Upper lobe of left lung (tissue), 6 donors: ENCODE measurements around the gene MAP2K1. TPM values are rescaled to one million over a fixed set of nuclear protein-coding genes. Genes with fewer than 3 reads are reported as not detected.

Experiments used
- ATAC-seq, 2 donors: fragments of 200-7000 bp; cut with Tn5 transposase; one replicate each; pipeline ENCODE4 v1.9.1; 2022; ENCODE audit warnings: mild to moderate bottlenecking in 2 of 2, moderate library complexity in 2 of 2; ENCODE audit not compliant: low FRiP score in 2 of 2
- DNase-seq, 2 donors: peaks; one replicate each; pipeline ENCODE4 v3.0.0-alpha.2; 2019 to 2020
- H3K27ac ChIP-seq, 4 donors: fragments of 200-600 bp; sonication (generic); one replicate each; pipeline ENCODE4 v1.5.1; 2016 to 2019
- H3K27me3 ChIP-seq, 4 donors: fragments of 200-600 bp; sonication (generic); one replicate each; pipeline ENCODE4 v1.5.1; 2017 to 2019
- H3K36me3 ChIP-seq, 4 donors: fragments of 200-600 bp; sonication (generic); one replicate each; pipeline ENCODE4 v1.5.1; 2016 to 2019
- H3K4me1 ChIP-seq, 4 donors: fragments of 200-600 bp; sonication (generic); one replicate each; pipeline ENCODE4 v1.5.1; 2018 to 2019
- H3K4me3 ChIP-seq, 4 donors: fragments of 200-600 bp; sonication (generic); one replicate each; pipeline ENCODE4 v1.5.1; 2017 to 2019; ENCODE audit warnings: mild to moderate bottlenecking in 2 of 4, moderate library complexity in 1 of 4
- H3K9me3 ChIP-seq, 4 donors: fragments of 200-600 bp; sonication (generic); one replicate each; pipeline ENCODE4 v1.5.1; 2018 to 2019
- EP300 ChIP-seq, 4 donors: sonication (generic); formaldehyde crosslinking; IDR thresholded peaks; one replicate each; pipeline ENCODE4 v1.5.1; 2017; ENCODE audit warnings: antibody characterized with exemption in 4 of 4, control low read depth in 2 of 4
- POLR2A ChIP-seq, 4 donors: fragments of 450-650 bp; IDR thresholded peaks; one replicate each; pipeline ENCODE4 v1.5.1; 2016 to 2017; ENCODE audit warnings: antibody characterized with exemption in 4 of 4, mild to moderate bottlenecking in 2 of 4
- POLR2AphosphoS5 ChIP-seq, 2 donors: sonication (generic); formaldehyde crosslinking; IDR thresholded peaks; one replicate each; pipeline ENCODE4 v1.5.1; 2017; ENCODE audit warnings: antibody characterized with exemption in 2 of 2
- WGBS, 2 donors: methylation state at CpG; one replicate each; pipeline ENCODE4 v1.1.5; 2017 to 2018; 5-methylcytosine and 5-hydroxymethylcytosine counted together
- total RNA-seq, 6 donors: library from RNA; depleted of rRNA in 4 of 6; stranded (reverse); fragments of >200 nt in 4 of 6; gene quantifications; one replicate each; pipeline versions ENCODE4 v1.1.0 to v1.2.1, GENCODE V29; 2016 to 2021
- TF ChIP-seq, protein P1 (sequence below), 6 experiments: fragments of 450-650 bp in 4 of 6; fragments of 200-600 bp in 2 of 6; sonication (generic) in 2 of 6; IDR thresholded peaks; one replicate each; pipeline ENCODE4 v1.5.1; 2016 to 2019; ENCODE audit warnings: antibody characterized with exemption in 6 of 6
- donor health status: DM: no; HTN: no; CAD: no; lungs with moderate emphysema.
- donor health status: DM: no; HTN: yes; CAD: no; lungs with severe emphysema.

Gene MAP2K1
- total RNA-seq, 6 donors from 2014 or later, result 38.5 to 80.3 (median 62.4) TPM

DNA sequence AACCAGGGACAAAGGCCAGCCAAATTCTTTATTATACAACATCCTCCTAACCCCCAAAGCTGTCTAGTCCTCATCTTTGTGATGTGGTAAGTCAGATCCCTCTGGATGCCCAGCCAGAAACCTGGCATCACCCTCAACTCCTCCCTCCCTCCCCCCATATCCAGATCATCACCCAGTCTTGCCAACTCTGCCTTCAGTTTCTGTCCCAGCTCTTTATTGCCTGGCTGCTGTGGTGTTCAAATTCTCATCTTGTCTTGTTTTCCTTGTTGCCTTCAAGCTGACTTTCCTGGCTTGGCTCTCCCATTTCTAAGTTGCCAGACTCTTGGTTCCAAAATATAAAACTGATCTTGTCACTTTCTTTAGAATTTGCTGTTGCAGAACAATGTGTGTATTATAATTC, 28.6 kb downstream of the MAP2K1 start:
- Histone ChIP-seq H3K36me3 (no peaks in the 10 kb centered on the region), H3K27ac (no peak overlapping the region), H3K4me3 (no peak overlapping the region), H3K27me3 (no peaks in the 10 kb centered on the region), H3K4me1 (peaks cover 20 to 28% (median 21%) of the 10 kb centered on the region in 4 donors), H3K9me3 (no peaks in the 10 kb centered on the region)
- no peak for ATAC-seq
- no peak for DNase-seq
- TF ChIP-seq EP300 (IDR thresholded peaks at IDR 0.05) (no peak), POLR2AphosphoS5 (IDR thresholded peaks at IDR 0.05) (no peak), POLR2A (IDR thresholded peaks at IDR 0.05) (no peak)
- TF ChIP-seq, protein P1, sequence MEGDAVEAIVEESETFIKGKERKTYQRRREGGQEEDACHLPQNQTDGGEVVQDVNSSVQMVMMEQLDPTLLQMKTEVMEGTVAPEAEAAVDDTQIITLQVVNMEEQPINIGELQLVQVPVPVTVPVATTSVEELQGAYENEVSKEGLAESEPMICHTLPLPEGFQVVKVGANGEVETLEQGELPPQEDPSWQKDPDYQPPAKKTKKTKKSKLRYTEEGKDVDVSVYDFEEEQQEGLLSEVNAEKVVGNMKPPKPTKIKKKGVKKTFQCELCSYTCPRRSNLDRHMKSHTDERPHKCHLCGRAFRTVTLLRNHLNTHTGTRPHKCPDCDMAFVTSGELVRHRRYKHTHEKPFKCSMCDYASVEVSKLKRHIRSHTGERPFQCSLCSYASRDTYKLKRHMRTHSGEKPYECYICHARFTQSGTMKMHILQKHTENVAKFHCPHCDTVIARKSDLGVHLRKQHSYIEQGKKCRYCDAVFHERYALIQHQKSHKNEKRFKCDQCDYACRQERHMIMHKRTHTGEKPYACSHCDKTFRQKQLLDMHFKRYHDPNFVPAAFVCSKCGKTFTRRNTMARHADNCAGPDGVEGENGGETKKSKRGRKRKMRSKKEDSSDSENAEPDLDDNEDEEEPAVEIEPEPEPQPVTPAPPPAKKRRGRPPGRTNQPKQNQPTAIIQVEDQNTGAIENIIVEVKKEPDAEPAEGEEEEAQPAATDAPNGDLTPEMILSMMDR (IDR thresholded peaks at IDR 0.05), result no peak

DNA sequence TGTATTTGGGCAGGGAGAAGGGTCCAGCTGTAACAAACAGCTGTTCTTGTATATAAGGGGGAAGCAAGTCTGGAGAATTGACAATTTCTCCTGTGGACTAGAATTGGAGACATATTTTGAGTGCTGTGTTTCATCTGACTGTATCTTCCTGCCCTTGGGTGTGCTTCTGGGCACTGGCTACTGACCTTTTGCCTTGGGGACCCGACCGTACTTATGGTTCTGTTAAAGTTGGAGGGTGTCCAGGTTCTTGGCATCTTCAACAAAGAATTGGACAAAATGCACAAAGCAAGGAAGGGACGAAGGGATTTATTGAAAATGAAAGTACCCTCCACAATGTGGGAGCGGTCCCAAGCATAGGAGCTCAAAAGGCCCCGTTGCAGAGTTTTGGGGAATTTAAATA, 31.0 kb downstream of the MAP2K1 start:
- no peak for ATAC-seq

DNA sequence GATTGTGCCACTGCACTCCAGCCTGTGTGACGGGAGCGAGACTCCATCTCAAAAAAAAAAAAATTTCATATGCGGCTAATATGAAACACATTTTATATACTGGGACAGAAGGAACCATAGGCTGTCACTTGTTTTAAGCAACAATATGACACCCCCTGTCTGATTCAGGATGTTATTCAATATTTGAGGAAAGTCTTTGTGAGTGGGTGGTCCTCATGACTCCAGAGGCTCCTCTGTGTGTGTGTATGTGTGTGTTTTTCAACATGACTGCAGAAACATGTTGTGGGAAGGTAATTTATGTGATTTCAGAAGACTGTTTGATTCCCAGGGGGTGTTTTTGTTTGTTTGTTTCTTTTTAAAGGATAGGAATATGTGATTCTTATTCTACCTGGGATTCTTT, 32.8 kb downstream of the MAP2K1 start:
- Histone ChIP-seq H3K27me3 (no peaks in the 10 kb centered on the region), H3K4me1 (peaks cover 0 to 10% (median 5%) of the 10 kb centered on the region in 4 donors), H3K36me3 (no peaks in the 10 kb centered on the region), H3K4me3 (no peak overlapping the region), H3K9me3 (no peaks in the 10 kb centered on the region), H3K27ac (no peak overlapping the region)
- 98 to 100% methylated on average over 3 of the region's 3 CpGs for WGBS, 2 donors
- ATAC-seq (no peak), DNase-seq (no peak)
- TF ChIP-seq EP300 (IDR thresholded peaks at IDR 0.05) (no peak), POLR2AphosphoS5 (IDR thresholded peaks at IDR 0.05) (no peak), POLR2A (IDR thresholded peaks at IDR 0.05) (no peak)
- TF ChIP-seq, protein P1 (IDR thresholded peaks at IDR 0.05), result no peak

More for the DNA sequence above, 31.0 kb downstream of the MAP2K1 start:
- no peaks in the 10 kb centered on the region for H3K9me3 ChIP-seq
- H3K27me3 ChIP-seq, result no peaks in the 10 kb centered on the region
- 43 to 66% methylated on average over 5 of the region's 5 CpGs for WGBS, 2 donors
- no peak for TF ChIP-seq EP300 (IDR thresholded peaks at IDR 0.05)
- TF ChIP-seq POLR2AphosphoS5 (IDR thresholded peaks at IDR 0.05), result no peak
- no peak for TF ChIP-seq POLR2A (IDR thresholded peaks at IDR 0.05)
- TF ChIP-seq, protein P1 (IDR thresholded peaks at IDR 0.05), result no peak
- no peak for DNase-seq
- H3K4me1 ChIP-seq, result peaks cover 0 to 10% (median 5%) of the 10 kb centered on the region in 4 donors
- peak overlapping the region in 1 of 4 donors; percentile 17 for H3K27ac ChIP-seq
- peak overlapping the region in 2 of 4 donors; percentile 6 to 17 for H3K4me3 ChIP-seq
- H3K36me3 ChIP-seq, result no peaks in the 10 kb centered on the region

DNA sequence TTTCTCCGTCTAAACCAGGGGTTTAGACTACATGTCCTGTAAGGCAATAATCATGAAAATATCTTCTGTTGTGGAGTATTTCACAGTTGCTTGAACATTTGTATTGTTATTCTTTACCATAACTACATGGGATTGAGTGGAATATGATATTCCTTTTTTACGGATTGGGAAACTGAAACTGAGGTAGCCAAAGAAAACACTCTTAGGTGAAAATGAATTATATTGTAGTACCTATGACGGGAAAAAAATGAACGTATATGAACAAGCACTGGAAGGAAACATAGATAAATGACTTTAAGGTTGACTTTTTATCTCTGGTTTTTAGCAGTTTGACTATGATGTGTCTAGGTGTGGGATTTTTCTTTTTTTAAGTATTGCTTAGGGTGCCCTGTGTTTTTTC, 35.6 kb downstream of the MAP2K1 start:
- no peaks in the 10 kb centered on the region for H3K9me3 ChIP-seq
- H3K27me3 ChIP-seq, result no peaks in the 10 kb centered on the region
- H3K36me3 ChIP-seq, result no peaks in the 10 kb centered on the region
- ATAC-seq (no peak), DNase-seq (no peak)
- WGBS, 2 donors, result 96 to 97% methylated on average over 4 of the region's 4 CpGs
- TF ChIP-seq EP300 (IDR thresholded peaks at IDR 0.05) (no peak), POLR2A (IDR thresholded peaks at IDR 0.05) (no peak), POLR2AphosphoS5 (IDR thresholded peaks at IDR 0.05) (no peak)
- TF ChIP-seq, protein P1 (IDR thresholded peaks at IDR 0.05), result no peak
- peaks cover 0 to 7% (median 5%) of the 10 kb centered on the region in 4 donors for H3K4me1 ChIP-seq
- H3K27ac ChIP-seq, result no peak overlapping the region
- H3K4me3 ChIP-seq, result no peak overlapping the region

DNA sequence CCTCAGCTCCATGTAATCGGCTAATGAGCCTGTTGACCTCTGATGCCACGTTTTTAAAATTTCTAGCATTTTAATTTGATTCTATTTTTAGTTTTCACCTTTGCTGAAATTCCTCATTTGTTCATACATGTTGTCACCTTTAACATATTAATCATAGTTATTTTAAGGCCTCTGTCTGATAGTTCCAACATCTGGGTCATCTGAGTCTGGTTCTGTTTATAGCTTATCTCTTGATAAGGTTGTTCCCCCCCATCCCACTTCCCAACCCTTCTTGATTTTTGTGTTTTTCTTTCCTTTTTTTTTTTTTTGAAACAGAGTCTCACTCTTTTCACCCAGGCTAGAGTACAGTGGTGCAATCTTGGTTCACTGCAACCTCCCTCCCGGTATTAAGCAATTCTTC, 36.4 kb downstream of the MAP2K1 start:
- Histone ChIP-seq H3K27ac (no peak overlapping the region), H3K9me3 (no peaks in the 10 kb centered on the region), H3K4me3 (no peak overlapping the region), H3K36me3 (no peaks in the 10 kb centered on the region), H3K4me1 (no peaks in the 10 kb centered on the region), H3K27me3 (no peaks in the 10 kb centered on the region)
- ATAC-seq (no peak), DNase-seq (no peak)
- TF ChIP-seq, protein P1 (IDR thresholded peaks at IDR 0.05), result no peak
- TF ChIP-seq POLR2AphosphoS5 (IDR thresholded peaks at IDR 0.05) (no peak), POLR2A (IDR thresholded peaks at IDR 0.05) (no peak), EP300 (IDR thresholded peaks at IDR 0.05) (no peak)
- WGBS, 2 donors, result 87 to 90% methylated on average over 3 of the region's 3 CpGs
